Dermis microvascular lymphatic vessel endothelial cell (primary cell): ENCODE measurements around the gene BTBD2. TPM values are rescaled to one million over a fixed set of nuclear protein-coding genes. Genes with fewer than 3 reads are reported as not detected.
"Not testable (repeated sequence)": the region's sequence is repeated elsewhere in the genome, so short reads cannot be mapped to it uniquely, and the experiment has no call there.

Source experiments
- DNase-seq, 2 donors: peaks; one replicate each; pipeline versions ENCODE4 v3.0.0 to v3.0.0-alpha.2; 2010; ENCODE audit warnings: low read depth in 2 of 2
- total RNA-seq: library from RNA; depleted of rRNA; stranded (reverse); fragments of >200 nt; gene quantifications from 2 replicates; pipeline ENCODE4 v1.2.1, GENCODE V29; 2014

The BTBD2 gene
- total RNA-seq, 1 donor from 2014 or later: 32.5 TPM

DNA sequence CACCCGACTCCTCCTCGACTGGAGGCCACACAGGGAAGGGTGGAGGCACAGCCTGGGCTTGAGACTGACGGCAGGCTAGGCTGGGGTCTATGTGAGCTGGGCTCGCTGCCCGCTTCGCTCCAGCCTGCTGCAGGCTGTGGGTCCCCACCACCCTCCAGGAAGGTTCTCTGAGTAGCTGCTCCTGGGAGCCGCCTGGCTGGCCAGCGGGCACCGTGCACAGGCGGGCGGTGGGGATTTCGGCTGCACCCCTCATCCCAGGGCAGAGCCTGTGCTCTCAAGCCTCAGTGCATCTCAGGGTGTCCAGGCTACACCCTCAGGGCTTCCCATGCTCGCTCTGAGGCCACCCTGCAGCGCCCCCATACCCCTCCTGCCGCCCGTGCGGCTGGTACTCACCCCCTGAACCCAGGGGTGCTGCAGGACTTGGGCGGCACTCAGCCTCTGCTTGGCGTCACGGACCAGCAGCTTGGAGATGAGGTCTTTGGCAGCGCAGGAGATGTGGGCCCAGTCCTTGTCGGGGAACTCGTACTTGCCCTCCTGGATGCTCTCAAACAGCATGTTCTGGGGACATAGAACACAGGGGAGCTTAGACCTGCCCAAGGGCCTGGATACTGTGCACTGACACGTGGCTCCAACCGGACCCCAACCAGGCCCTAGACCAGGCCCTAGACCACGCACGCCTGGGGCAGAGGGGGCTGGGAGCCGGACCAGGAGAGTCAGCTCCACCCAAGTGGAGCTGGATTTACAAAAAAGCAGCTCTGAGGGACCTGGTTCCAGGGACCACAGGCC, 25.3 kb upstream of the BTBD2 start:
- no peak for DNase-seq

DNA sequence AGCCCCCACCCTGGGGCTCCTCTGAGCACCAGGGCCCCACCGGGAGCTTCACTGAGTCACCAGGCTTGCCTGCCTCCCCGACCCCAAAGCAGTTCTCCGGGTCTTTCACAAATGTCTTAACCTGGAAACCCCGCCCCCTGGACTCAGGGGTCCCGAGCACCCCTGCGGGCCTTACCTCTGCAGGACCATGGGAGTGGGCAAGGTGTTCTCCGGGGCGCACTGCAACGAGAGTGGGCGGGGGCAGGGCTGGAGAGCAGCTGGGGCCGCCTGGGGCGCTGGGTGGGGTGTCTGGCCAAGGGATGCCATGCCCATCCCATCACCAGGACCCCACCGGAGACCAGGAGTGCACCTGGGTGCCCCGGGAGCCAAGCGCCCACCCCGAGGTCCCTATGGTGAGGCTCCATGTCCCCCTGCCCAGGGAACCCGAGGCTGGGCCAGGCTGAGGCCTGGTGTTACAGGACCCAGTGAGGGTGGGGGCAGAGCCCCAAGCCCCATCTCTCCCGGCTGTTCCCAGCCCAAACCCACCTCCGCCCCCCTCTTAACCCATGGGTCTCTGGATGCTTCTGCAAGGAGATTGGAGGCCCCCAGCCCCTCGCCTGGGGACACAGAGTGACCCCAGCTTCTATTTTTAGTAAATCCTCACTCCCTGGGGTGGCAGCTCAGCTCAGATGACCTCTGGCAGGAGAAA, 24.6 kb upstream of the BTBD2 start:
- DNase-seq: no peak

DNA sequence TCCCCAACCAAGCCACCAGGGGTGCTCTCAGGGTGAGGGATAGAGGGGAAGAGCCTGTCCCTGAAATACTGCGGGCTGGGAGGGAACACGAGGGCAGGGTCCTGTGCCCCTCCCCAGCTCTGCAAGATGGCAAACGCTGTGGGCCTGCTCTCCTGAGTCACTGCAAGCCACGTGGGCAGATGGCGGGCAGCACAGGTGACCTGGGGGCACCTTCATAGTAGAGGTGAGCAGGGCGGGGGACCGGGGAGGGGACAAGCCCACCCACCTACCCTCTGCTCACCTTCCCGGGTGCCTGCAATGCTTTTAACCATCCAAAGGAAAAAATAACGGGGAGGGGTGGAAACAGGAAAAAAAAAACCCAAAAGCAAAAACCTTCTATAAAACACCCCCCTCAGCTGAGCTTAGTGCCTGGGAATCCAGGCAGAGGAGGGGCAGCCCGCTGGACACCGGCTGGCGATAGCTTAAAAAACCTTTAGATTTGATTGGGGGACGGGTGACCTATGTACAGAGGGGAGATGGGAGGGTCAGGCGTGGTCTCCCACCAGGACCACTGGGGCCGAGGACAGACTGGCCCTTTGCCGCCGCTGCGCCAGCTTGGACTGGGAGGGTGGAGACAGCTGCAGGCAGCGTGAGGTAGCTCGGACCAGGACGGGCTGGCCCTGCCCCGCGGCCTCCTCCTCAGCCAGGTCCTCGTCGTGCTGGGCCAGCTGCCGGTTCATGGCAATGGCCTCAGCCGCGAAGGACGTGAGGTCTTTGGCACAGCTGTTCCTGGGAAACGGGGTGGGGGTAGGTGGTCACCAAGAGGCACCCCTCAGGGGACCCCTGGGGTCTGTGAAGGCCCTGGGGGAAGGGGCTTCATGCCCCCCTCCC, 23.8 kb upstream of the BTBD2 start:
- DNase-seq: no peak

DNA sequence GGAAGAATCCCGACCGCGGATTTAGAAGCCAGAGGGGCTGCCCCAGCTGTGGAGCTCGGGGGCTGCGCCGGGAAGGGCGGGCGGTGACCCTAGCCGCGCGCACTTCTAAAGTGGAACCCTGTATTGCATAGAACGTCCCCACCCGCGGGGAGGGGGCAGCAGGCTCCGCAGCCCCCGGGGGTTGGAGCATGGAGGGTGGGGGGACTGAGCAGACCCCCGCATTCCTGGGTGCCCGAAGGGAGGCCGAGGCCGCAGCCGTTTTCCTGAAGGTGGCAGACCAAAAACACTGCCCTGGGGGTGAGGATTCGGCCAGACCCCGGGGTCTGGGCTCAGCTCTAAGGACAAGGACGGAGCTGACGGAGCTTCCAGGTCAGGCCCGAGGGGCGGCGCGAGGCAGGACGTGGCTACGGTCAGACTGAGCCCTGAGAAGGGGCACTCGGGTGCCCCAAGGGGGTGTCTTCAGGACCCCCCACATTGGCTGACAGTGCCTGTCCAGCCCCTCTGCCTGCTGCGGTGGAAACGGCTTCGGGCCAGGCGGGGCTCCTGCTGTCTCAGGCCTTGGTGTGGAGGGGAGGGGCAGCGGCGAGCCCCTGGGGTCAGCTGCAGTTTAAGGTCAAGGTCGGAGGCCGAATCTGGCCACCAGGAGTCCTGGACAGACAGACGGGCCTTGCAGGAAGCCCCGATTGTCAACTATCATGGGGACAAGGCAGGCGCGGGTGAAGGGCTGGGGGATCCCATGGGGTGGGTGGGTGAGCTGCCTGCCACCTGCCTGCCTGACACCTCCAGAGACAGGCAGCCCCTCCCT, 23.0 kb upstream of the BTBD2 start:
- DNase-seq: no peak

DNA sequence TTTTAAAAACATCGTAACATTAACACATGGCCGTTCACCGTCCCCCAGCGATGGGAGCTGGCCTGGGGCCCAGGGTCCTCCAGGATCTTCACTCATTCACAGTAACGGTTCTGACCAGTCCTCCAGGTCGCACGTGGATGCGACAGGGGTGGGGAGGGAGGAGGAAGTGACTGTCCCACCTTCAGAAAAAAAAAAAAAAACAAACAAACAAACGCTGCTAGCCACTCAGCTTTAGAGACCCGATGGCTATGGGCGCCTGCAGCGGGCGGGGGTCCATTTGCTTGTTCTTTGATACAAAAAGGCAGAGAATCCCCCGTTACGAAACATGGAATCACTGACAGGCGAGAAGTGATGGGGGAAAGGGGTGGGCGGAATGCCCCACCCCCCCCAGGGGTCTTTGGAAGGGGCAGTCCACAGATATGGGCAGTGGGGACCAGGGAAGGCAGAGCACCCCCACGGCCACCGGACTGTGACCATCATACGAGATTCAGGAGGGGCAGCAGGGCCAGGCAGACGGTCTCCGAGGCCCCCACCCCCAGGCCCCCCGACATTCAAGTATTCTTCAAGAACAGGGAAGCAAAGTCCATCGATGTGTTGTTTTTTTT, 22.2 kb upstream of the BTBD2 start:
- DNase-seq: no peak

DNA sequence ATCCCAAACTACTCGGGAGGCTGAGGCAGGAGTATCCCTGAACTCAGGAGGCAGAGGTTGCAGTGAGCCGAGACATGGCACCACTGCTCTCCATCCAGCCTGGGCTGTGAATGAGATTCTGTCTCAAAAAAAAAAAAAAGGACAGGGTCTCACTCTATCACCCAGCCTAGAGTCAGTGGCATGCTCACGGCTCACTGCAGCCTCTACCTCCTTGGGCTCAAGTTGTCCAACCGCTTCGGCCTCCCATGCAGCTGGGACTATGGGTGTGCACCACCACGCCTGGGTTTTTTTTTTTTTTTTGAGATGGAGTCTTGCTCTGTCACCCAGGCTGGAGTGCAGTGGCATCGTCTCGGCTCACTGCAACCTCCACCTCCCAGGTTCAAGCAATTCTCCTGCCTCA, 20.9 kb upstream of the BTBD2 start:
- DNase-seq: no peak

DNA sequence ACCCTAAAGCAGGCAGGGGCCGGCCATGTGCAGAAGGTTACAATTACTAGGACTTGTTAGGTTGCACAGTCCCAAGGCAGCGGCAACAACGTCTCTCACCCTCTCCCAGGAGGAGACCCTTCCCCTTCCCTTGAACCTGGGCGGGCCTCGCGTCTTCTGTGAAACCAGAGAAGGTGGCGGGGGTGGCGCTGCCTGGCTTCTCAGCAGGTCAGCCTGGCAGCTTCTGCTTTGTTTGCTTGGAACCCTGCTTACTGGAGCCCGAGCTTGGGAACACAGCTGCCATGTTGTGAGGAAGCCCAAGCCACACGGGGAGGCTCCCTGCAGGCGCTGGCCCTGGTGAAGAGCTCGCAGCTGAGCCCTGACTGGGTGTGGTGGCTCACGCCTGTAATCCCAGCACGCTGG, 20.1 kb upstream of the BTBD2 start:
- no peak for DNase-seq

DNA sequence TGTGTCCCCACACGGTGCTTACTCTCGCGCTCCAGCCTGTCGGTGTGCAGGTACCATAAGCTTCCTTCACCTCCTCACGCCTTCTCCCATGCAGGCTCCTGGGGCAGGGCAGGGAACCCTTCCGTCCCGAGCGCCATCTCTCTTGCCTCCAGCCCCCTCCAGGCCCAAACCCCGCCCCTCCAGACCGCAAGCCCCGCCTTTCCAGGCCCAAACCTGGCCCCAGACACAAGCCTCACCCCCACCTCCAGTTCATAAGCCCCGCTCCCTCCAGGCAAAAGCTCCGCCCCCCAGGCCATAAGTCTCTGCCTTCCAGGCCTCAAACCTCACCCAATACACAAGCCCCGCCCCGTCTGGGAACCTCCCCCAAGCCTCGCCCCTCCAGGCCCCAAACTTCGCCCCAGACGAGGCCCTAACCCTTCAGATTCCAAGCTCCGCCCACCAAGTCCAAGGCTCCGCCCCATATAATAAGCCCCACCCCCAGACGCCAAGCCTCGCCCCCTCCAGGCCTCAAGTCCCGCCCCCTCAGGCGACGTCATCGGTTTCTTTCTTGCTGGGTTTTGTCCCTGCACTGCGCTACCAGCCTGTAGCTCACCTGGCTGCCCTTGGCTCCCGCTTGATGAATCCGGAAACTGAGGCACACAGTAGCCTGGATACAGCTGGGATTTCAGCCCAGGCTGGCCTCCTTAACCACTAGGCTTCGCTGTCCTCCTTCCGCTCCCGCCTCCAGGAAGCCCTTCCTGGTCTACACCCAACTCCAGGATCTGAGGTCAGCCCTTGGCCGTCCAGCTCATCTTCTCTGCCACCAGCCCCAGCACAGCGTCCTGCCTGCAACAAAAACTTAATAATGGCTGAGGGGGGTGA, 19.4 kb upstream of the BTBD2 start:
- peak in 1 of 2 donors; percentile 53 for DNase-seq

DNA sequence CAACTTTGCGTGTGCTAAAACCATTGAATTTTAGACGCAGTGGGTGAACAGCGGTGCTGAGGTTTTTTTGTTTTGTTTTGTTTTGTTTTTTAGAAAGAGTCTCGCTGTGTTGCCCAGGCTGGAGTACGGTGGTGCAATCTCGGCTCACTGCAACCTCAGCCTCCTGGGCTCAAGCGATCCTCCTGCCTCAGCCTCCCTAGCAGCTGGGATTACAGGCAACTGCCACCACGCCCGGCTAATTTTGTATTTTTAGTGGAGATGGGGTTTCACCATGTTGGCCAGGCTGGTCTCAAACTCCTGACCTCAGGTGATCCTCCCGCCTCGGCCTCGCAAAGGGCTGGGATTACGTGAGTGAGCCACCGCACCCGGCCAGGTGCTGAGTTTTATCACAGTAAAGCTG, 18.7 kb upstream of the BTBD2 start:
- not testable (repeated sequence) for DNase-seq

DNA sequence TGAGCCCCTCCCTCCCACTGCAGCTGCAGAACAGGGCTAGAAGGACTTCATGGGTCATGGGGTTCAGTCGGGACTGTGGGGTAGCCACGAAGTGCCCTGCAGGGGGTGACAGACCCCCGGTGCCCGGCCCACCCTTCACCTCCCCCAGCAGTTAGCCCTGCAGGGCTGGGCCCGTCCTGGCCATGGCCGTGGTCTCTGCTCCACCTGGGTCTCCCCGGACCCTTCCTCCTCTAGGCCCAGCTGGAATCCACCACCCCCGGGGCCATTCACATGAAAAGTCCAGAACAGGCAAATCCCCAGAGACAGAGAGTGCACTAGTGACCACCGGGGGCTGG, 18.3 kb upstream of the BTBD2 start:
- no peak for DNase-seq

DNA sequence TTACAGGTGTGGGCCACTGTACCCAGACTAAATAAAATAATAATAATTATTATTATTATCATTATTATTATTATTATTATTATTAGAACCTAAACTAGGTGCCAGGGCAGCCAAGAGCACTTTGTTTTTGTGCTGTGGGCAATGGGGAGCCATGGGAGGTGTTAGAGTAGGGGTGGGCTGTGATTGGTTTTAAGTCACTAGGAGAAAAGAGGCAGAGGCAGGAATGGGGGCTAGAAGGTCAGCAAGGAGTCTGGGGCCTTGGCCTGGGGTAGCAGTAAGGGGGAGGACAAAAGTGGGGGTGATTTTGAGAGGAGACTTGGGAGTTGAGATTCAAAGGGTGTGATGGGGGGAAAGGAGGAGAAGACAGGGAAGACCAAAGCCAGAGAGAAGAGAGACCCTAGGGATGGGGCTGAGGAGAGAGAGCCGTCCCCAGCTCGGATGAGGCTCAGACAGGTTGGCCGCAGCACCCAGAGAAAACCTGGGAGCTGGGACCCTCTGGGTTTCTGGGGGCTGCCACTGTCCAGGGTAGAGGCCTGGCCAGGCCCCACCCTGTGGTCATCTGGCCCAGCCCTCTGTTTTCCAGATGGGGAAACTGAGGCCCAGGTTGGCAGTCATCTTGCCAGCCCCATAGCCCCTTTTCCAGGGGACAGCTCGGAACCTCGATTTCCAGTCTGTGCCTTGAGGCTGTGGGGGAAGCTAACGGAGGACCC, 17.8 kb upstream of the BTBD2 start:
- DNase-seq: no peak

DNA sequence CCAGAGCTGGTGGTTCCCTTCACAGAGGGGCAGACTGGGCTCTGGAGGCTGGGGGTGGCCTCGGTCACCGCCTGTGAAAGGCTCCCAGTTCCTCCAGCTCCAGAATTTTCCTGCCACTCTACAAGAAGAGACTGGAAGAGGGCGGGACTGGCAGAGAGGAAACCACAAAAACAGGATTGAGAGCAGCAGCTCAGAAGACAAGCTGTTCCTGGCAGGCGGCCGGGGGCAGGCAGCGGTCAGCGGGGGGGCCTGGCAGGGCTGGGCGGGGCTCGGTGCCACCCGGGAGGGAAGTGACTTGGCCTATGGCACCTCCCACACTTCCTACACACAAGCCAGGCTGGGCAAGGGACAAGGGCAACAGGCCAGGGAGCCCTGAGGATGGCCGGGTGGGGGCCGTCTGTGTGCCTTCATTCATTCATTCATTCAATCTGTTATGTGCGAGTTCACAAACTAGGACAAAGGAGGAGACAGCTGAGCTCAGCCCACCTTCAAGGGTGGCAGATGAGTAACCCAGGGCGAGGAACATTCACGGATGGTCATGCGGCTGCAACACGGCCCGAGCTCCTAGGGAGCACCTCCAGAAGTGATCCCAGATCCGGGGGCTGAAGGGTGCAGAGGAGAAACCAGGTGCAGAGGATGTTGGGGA, 16.9 kb upstream of the BTBD2 start:
- DNase-seq: peak in 1 of 2 donors; percentile 89

DNA sequence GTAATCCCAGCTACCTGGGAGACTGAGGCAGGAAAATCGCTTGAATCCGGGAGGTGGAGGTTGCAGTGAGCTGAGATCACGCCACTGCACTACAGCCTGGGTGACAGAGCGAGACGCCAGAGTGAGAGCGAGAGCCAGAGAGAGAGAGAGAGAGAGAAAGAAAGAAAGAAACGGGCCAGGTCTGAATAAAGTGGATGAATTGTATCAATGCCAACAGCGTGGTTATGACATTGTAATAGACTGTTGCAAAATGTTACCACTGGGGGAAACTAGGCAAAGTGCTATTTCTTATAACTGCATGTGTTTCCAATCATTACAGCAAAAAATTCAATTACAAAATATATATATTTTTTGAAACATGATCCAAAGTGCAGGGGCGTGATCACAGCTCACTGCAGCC, 11.8 kb upstream of the BTBD2 start:
- DNase-seq: no peak

DNA sequence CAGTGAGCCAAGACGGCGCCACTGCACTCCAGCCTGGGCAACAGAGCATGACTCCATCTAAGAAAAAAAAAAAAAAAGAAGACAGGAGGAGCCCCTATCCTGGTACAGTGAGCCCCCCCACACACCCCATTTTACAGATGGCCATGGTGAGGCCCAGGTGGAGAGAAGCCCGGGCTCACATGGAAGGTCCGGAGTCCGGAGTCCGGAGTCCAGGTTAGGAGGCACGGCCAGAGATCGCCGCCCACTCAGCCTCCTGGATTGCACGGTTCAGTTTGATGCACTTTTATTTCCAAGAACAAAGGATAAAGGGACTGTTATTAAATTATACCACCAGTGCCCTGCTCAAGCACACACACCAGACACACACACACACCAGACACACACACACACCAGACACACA, 11.3 kb upstream of the BTBD2 start:
- DNase-seq: no peak

DNA sequence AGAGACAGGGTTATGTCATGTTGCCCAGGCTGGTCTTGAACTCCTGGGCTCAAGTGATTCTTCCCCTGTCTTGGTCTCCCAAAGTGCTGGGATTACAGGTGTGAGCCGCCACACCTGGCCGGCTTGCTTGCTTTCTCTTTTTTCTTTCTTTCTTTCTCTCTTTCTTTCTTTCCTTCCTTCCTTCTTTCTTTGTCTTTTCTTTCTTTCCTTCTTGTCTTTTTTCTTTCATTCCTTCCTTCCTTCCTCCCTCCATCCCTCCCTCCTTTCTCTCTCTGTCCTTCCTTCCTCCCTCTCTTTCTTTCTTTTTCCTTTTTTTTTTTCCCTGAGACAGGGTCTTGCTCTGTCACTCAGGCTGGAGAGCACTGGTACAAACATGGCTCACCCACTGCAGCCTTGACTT, 6.8 kb upstream of the BTBD2 start:
- DNase-seq: no peak

DNA sequence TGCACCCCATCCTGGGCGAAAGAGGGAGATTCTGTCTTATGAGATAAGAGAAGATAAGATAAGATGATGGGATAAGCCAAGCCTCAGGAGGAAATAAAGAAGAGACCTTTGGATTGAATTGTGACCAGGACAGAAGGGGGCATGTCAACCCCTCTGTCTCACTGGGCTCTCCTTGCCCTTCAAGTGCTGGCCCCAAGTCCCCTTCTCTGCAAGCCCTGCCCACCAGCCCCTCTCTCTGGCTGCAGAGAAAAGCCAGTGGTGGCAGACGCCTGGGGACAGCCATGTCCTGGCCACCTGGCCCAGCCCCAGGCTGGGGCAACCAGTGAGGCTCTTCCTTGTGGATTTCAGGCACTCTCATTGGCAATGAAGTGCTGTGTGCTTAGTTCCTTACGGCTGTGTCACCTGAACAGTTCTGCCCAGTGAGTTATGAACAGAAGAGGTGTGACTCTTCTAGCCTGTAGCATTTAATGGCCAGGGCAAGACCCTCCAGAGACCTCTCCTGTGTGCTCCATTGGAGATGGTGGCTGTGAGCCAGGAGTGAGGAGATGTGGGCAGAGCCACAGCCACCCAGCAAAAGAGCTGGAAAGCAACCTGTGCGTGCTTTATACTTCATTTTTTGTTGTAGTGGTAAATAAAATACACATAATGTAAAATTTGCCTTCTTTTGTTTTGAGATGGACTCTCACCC, 6.1 kb upstream of the BTBD2 start:
- no peak for DNase-seq

DNA sequence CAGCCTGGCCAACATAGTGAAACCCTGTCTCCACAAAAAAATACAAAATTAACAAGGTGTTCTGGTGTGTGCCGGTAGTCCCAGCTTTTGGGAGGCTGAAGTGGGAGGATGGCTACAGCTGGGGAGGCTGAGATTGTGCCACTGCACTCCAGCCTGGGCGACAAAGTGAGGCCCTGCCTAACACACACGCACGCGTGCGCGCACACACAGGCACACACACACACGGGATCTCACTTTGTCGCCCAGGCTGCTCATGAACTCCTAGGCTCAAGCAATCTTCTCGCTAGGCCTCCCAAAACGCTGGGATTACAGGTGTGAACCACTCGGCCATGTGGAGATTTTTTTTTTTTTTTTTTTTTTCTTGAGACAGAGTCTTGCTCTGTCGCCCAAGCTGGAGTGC, 3.2 kb upstream of the BTBD2 start:
- DNase-seq: no peak

DNA sequence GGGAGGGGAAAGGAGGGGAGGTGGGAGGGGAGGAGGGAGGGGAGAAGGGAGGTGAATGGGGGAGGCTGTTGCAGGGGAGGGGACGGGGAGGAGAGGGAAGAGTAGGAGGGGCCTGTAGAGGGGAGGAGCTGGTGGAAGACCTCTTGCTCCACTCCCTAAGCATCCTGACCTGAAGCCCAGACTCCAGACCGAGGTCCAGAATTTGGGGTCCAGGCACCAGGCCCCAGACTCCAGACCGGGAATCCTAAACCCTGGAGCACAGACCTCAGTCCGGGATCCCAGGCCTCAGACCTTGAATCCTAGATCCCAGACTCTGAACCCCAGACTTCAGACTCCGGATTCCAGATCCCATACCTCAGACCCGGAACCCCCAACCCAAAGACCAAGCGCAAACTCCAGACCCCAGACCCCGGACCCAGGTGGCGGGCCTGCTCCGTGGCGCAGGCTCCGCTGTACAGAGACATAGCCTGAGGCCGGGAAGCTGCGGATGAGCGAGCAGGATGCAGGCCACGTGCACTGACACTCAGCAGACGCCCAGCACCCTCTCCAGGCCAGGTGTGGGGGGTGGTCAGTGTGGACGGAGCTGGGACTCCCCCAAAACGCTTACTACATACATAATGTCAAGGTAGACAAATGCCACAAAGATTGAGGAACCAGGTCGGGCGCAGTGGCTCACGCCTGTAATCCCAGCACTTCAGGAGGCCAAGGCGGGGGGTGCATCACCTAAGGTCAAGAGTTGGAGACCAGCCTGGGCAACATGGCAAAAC, 710 bp upstream of the BTBD2 start:
- peak; percentile 72 to 83 for DNase-seq
